Mammary epithelial cell (primary cell): ENCODE measurements around the gene ZNF283.

Experiments
- EZH2 ChIP-seq: IDR thresholded peaks from 2 replicates; pipeline ENCODE4 v1.6.1; 2012; ENCODE audit warnings: low read length, inconsistent platforms, borderline replicate concordance
- TF ChIP-seq, protein P1 (sequence below), 2 donors: IDR thresholded peaks in 1 of 2; conservative IDR thresholded peaks in 1 of 2; 2 replicates each; pipeline ENCODE4 v1.5.1; 2011 to 2012; ENCODE audit warnings: inconsistent platforms in 2 of 2, low read length in 2 of 2, mild to moderate bottlenecking in 2 of 2, control low read depth in 1 of 2, low read depth in 1 of 2; ENCODE audit not compliant: insufficient read depth in 1 of 2; ENCODE audit errors: extremely low read depth in 1 of 2

GRCh38 chr19:43848821-43849220, 21.7 kb downstream of the ZNF283 start:
- TF ChIP-seq, protein P1, sequence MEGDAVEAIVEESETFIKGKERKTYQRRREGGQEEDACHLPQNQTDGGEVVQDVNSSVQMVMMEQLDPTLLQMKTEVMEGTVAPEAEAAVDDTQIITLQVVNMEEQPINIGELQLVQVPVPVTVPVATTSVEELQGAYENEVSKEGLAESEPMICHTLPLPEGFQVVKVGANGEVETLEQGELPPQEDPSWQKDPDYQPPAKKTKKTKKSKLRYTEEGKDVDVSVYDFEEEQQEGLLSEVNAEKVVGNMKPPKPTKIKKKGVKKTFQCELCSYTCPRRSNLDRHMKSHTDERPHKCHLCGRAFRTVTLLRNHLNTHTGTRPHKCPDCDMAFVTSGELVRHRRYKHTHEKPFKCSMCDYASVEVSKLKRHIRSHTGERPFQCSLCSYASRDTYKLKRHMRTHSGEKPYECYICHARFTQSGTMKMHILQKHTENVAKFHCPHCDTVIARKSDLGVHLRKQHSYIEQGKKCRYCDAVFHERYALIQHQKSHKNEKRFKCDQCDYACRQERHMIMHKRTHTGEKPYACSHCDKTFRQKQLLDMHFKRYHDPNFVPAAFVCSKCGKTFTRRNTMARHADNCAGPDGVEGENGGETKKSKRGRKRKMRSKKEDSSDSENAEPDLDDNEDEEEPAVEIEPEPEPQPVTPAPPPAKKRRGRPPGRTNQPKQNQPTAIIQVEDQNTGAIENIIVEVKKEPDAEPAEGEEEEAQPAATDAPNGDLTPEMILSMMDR (conservative IDR thresholded peaks at IDR 0.05 in 1 of 2, IDR thresholded peaks at IDR 0.05 in 1 of 2; ENCODE audit: extremely low read depth in 1 of 2, insufficient read depth in 1 of 2, low read depth in 1 of 2, low read length in 2 of 2) = no peak
- TF ChIP-seq EZH2 = no peak
